ENCODE data around the gene HOATZ.

HOATZ gene

DNA sequence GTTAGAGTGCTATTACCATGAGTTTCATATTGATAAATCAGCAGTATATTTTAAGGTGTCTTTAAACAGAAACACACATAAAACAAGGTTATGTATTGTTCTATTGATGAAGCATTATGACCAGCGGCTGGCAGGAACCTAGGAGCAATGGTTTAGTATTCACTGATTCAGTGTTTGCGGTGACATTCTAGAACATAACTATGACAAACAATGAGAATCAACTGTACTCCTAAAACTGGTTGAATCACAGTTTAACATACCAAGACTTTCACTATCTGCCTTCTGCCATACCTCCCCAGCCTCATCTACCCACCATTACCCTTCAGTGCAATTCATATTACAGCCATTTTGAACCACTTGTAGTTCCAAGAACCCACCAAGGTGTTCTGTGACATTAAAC lies 8.8 kb downstream of the HOATZ start:
- DNase-seq: no peak

- no peak for DNase-seq
These were observed 9.5 kb downstream of the HOATZ start for GRCh38 chr11:111524056-111524455.

DNA sequence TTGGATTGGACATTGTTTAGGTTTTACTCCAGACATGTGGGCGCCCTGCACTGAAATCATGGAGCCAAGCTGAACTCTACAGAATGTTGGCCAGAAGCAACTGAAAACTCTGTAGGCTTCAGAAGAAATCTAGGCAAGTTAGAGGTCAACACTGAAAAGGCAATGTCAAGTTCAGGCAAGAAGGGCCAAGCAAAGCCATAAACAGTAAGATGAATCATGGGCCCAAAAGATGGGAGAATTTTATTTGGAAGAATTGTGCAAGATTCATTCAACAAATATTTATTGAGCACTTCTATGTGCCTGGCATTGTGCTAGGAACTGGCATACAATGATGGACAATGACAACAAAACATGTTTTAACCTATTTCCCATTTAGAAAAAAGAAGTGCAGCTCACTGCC lies 10.9 kb downstream of the HOATZ start:
- no peak for DNase-seq

GRCh38 chr11:111526501-111526900 lies 11.9 kb downstream of the HOATZ start:
- no peak for DNase-seq

- no peak for DNase-seq
These were observed 12.7 kb downstream of the HOATZ start for GRCh38 chr11:111527279-111527678.

DNA sequence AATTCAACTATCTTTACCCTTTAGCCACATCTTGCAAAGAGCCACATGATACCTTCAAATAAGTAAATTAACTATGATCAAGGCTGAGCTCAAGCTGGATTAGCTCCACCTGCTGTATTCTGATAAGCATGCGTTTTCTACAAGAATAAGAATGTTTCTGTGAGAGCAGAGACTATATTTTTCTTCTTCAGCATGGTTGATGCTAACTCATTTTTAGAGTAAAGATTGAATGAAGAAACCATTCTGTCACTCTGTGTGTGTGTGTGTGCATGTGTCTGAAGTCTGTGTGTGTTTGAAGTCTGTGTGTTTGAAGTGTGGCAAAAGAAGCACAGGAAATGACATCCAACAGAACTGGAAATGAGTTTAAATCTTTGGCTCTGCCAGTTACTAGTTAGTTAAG lies 14.0 kb downstream of the HOATZ start:
- no peak for DNase-seq

- no peak for DNase-seq
These were observed 15.5 kb downstream of the HOATZ start for GRCh38 chr11:111530091-111530490.

GRCh38 chr11:111531136-111531535 lies 16.6 kb downstream of the HOATZ start:
- DNase-seq: no peak

DNA sequence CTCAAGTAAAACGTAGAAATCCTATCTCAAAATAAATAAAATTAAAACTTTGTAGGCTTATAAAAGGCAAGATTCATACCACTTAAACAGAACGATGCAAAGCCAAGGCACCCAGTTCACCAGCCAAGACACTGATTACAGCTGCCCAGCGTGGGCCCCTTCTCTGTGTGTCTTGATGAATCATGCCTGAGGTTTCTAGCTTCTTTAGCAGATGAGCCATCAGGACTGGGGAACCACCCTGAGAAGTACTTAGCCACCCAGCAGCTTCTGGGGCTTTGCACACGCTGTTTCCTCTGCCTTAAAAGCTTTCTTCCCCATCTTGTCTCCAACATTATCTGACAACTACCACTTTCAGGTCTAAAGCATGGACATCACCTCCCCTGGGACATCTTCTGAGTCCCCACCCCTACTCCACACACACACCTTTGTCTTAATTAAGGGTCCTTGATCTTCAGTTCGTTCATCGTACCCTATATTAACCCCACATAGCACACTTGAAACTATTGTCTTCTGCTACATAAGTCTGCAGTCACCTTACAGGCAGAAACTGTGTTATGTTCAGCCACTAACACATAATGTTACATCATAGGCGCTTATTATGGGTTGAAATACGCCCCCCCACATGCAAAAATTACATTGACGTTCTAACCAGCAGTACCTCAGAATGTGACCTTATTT lies 17.2 kb downstream of the HOATZ start:
- no peak for DNase-seq

- DNase-seq: no peak
These were observed 17.8 kb downstream of the HOATZ start for GRCh38 chr11:111532365-111532709.

DNA sequence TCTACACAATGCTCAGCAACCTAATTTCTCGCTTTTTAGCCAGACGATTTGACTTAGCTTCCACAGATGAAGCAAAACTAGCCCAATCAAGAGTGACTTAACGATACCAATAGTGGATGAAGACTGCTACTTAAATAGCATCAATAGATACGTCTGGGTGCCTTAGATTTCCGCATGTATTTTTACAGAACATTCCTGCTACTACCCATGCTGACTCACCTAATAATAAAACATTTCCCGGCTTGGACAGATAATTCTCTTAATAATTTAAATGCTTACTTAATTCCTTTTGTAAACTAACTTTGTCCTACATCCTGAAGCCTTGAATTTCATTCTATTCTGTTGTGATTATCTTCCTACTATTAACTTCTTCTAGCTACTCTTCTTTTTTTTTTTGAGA lies 20.7 kb downstream of the HOATZ start:
- no peak for DNase-seq

GRCh38 chr11:111537336-111537860 lies 22.8 kb downstream of the HOATZ start:
- no peak for DNase-seq

DNA sequence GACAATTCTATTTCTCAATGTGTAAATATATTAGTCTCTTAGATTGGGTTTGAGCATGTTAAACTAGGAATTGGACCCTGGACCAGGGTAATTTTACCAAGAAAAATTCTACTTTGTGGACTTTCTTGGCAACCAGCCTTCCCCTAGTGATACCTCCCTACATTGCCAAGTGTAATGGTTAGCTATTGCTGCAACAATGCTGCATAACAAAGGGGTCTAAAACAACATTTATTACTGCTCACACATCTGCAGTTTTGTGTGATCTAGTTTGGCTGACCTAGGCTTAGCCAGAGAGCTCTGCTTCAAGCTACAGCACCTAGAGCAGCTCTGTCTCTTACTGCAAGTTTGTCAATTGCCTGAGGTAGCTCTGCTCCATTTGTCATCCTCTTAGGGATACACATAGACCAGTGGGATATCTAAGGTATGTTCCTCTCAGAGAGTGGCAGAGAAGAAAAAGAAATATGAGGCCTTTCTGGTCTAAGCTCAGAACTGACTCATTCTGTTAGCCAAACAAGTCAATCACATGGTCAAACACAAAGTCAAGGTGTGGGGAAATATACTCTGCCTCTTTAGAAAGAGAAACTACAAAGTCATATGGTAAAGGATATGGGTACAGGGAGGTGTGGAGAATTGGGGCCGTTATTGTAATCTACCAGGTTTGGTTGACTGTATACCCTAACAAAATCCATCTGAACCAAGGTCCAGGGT lies 24.0 kb downstream of the HOATZ start:
- DNase-seq: no peak

DNA sequence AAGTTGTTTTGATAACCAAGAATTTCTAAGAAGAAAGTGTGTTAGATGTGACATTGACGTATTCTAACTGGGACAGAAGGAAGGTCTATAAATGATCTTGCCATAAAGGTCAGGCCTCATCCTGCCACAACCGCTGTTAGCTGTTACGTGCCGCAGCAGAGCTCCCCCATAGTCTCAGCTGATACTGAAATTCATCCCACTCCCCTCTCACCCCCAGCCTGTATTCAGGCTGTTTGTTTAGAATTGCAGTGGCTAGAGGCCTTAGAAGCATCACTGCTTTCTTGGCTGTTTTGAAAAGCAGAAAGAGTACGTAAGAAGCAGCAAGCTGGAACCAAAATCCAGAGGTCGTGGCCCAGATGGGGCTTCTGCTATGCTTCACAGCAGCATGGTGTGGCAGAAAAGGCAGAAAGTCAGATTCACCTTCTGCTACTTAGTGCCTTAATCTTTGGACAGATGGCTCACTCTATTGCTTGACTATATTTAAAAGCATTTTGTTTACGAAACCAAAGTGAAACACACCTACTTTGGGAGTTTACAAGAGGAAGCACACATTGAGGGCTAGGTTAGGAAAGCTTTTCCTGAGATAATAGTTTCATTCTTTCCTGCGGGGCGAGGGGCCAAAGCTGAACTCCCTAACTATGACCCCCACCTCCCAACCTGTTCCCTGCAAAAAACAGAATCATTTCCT lies 25.0 kb downstream of the HOATZ start:
- no peak for DNase-seq

- peak; percentile 36 for DNase-seq
These were observed 25.7 kb downstream of the HOATZ start, which contains the start of gene LAYN for GRCh38 chr11:111540114-111540936. Gene LAYN (plus strand): TSS chr11:111540720. CDS start chr11:111540844, 124 bp downstream.

GRCh38 chr11:111540937-111541253 lies 26.3 kb downstream of the HOATZ start:
- no peak for DNase-seq

DNA sequence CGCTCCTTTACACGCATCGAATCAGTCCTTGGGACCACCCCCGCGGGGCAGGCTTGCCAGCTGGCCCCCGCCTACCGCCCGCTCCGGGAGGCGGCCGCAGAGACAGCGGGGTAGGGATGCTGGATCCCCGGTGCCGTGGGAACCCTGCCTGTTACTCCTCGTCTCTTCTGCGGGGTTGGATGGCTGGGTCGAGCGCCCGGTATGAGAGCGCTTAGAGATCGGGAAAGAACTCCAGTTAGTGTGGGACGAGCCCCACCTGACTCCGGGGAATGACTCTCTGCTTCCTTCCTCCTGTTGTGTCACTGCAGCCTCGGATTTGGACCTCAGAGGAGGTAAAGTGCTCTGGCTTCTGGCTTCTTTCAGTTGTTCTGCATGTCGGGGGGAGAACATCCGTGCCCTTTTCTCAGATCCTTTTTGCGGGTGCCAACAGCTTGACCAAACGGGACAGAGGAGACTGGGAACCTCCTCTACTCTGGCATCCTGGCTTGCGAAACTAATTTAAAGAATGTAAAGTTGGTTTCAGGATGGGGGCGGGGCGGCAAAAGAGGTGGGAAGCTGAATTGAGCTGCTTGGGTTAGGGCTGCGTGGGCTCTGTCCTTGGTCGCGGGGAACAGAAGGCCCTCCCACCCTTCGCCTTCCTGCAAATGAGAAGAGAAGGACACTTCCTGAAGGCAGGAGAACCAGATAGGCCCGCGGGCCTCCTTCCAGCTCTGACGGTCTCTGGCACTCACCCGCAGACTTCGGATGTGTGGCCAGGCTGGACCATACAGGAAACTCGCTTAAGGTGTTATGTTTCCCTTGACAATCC lies 26.9 kb downstream of the HOATZ start:
- DNase-seq: no peak

DNA sequence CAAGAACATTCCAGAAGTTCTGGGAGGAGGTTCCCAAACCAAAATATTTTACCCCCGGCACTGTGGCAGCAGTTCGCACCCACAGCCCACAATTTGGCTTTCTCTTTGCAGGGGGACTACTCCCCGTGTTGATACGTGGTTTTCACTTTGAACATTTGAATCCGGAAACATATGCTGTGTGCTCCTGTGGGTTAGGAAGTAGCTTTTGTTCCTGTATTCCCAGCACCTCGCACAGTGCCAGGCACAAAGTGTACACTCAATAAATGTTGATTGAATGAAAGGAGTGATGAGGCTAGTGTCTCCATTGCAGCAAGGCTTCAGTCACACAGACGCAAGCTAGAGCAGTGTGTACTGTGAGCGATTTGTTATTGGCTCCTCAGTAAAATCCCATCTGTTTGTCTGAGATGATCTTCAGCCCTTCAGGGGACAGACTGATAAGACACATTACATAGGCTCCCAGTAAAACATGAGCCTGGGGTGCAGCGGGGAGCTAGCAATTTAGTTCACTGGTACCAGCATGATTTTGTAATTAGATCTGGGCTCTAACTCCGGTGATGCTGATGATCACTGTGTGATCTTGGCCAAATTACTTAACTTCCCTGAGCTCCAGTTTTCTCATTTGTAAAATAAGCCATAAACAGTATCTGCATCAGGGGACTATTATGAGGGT lies 28.2 kb downstream of the HOATZ start:
- DNase-seq: no peak

- no peak for DNase-seq
These were observed 33.9 kb downstream of the HOATZ start for GRCh38 chr11:111548525-111548924.

DNA sequence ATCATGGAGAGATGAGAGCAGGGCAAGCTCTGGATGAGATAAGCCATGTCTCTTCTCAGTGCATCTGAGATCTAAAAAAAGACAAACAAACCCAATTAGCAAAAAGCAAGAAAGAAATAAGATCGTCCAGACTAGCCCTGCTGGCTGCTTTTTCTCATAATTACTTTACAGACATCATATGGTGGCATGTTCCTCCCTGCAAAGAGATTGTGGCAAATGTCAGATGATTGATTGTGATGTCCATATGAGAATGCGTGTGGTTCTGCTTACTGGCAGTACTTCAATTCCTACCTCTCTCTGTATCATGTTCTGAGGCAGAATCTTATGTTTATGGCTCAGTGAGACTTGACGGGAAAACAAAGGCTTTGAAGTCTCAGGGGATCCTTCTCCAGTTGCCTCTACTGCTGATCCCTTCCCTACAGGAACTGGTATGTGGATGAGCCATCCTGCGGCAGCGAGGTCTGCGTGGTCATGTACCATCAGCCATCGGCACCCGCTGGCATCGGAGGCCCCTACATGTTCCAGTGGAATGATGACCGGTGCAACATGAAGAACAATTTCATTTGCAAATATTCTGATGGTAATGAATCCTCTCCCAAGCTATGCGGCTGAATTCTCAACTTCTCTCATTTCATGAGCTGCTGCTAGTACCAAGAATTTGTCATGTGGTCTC lies 34.8 kb downstream of the HOATZ start:
- no peak for DNase-seq

GRCh38 chr11:111549869-111550203 lies 35.3 kb downstream of the HOATZ start:
- DNase-seq: no peak
